Measurements from ENCODE around the gene AOX1. TPM values are rescaled to one million over a fixed set of nuclear protein-coding genes. Genes with fewer than 3 reads are reported as not detected.

Gene AOX1
- total and polyA plus RNA-seq, 8 donors = 6.4 to 303 (median 10.6) TPM

DNA sequence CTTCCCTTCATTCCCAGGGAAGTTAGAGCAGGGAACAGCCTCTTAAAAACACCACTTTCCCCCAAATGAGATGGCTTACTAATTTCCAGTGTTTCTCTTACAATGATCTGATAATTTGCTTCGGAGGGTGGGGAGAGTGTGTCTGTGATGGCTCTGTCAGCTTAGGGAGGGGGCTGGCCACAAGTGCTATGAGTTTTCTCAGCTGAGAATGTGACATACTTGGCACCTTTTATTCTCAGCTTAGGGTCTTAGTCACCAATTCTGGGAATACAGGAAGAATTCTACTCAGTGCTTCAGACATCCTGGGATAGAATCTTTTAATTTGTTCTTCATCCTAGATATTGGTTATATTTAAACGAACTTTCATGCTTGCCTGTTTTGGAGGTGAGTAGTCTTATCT is 64.4 kb downstream of the AOX1 start:
- WGBS, 5 donors = 72 to 84% (median 79%) methylated on average over 2 of the region's 2 CpGs
- peaks cover 0 to 5% (median 0%) of the 10 kb centered on the region in 4 donors for H3K4me1 ChIP-seq
- no peak overlapping the region for H3K27ac ChIP-seq
- peaks cover 0 to 28% (median 3%) of the 10 kb centered on the region in 4 donors for H3K36me3 ChIP-seq
- no peaks in the 10 kb centered on the region for H3K9me3 ChIP-seq
- intact Hi-C loops (cut with DNase I; ENCODE audit: low total_unique reads) = no loop called here
- no peaks in the 10 kb centered on the region for H3K27me3 ChIP-seq
- DNase-seq = no peak
- H3K4me3 ChIP-seq = no peak overlapping the region
- no peak for TF ChIP-seq POLR2A (IDR thresholded peaks at IDR 0.05)
- no peak for TF ChIP-seq POLR2AphosphoS5 (IDR thresholded peaks at IDR 0.05)
- TF ChIP-seq, protein P1, sequence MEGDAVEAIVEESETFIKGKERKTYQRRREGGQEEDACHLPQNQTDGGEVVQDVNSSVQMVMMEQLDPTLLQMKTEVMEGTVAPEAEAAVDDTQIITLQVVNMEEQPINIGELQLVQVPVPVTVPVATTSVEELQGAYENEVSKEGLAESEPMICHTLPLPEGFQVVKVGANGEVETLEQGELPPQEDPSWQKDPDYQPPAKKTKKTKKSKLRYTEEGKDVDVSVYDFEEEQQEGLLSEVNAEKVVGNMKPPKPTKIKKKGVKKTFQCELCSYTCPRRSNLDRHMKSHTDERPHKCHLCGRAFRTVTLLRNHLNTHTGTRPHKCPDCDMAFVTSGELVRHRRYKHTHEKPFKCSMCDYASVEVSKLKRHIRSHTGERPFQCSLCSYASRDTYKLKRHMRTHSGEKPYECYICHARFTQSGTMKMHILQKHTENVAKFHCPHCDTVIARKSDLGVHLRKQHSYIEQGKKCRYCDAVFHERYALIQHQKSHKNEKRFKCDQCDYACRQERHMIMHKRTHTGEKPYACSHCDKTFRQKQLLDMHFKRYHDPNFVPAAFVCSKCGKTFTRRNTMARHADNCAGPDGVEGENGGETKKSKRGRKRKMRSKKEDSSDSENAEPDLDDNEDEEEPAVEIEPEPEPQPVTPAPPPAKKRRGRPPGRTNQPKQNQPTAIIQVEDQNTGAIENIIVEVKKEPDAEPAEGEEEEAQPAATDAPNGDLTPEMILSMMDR (IDR thresholded peaks at IDR 0.05) = no peak
- no peak for TF ChIP-seq EP300 (IDR thresholded peaks at IDR 0.05)

DNA sequence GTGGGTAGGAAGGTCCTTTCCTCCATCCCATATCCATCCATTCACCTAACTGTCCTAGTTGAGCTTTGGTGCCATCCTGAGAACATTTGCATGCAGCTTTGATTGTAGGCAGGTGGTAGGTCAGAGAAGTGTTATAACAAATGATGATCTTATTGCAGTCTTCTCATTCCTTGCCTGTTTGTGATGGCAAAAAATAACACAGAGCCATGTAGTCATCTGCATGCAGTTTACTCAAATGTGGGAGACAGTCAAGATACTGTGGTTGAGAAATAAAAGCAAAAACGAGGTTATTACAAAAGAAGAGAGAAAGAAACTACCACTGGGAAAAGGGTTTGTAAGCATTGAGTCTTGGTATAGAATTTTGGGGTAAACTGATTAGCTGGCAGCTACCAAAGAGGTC is 66.3 kb downstream of the AOX1 start:
- no peak for DNase-seq
- Histone ChIP-seq H3K4me3 (no peak overlapping the region), H3K27ac (no peak overlapping the region), H3K4me1 (peaks cover 0 to 5% (median 0%) of the 10 kb centered on the region in 4 donors), H3K9me3 (no peaks in the 10 kb centered on the region), H3K27me3 (no peaks in the 10 kb centered on the region), H3K36me3 (peaks cover 0 to 28% (median 3%) of the 10 kb centered on the region in 4 donors)
- TF ChIP-seq POLR2AphosphoS5 (IDR thresholded peaks at IDR 0.05) = no peak
- no peak for TF ChIP-seq EP300 (IDR thresholded peaks at IDR 0.05)
- TF ChIP-seq, protein P1 (IDR thresholded peaks at IDR 0.05) = no peak
- no peak for TF ChIP-seq POLR2A (IDR thresholded peaks at IDR 0.05)
- intact Hi-C loops (cut with DNase I; ENCODE audit: low total_unique reads) = no loop called here
- WGBS, 5 donors = 34 to 85% (median 68%) methylated on average over 1 of the region's 1 CpG

DNA sequence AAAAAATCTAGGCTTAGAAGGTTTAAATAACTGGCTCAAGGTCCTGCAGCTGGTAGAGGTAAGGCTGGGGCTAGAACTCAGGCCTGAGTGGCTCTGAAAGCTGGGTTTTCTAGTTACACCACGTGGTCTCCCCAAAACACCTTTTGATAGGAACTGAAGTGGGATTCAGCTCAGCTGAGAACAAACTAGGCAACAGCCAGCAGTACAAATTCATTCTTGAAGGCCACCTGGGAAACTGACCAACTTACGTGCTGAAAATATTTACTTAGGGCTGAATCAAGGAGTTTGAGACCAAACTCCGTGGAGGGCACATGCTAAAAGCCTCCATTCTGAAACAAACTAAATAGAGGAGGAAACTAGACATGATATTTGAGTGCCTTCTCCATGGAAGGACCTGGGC is 67.2 kb downstream of the AOX1 start:
- H3K9me3 ChIP-seq = no peaks in the 10 kb centered on the region
- intact Hi-C loops (cut with DNase I; ENCODE audit: low total_unique reads) = no loop called here
- no peak for DNase-seq
- H3K4me3 ChIP-seq = no peak overlapping the region
- 41 to 64% (median 52%) methylated on average over 3 of the region's 3 CpGs for WGBS, 5 donors
- no peak for TF ChIP-seq POLR2AphosphoS5 (IDR thresholded peaks at IDR 0.05)
- TF ChIP-seq, protein P1 (IDR thresholded peaks at IDR 0.05) = no peak
- no peak for TF ChIP-seq POLR2A (IDR thresholded peaks at IDR 0.05)
- TF ChIP-seq EP300 (IDR thresholded peaks at IDR 0.05) = no peak
- H3K36me3 ChIP-seq = peaks cover 0 to 28% (median 3%) of the 10 kb centered on the region in 4 donors
- no peak overlapping the region for H3K27ac ChIP-seq
- peaks cover 0 to 5% (median 1%) of the 10 kb centered on the region in 4 donors for H3K4me1 ChIP-seq
- H3K27me3 ChIP-seq = no peaks in the 10 kb centered on the region

DNA sequence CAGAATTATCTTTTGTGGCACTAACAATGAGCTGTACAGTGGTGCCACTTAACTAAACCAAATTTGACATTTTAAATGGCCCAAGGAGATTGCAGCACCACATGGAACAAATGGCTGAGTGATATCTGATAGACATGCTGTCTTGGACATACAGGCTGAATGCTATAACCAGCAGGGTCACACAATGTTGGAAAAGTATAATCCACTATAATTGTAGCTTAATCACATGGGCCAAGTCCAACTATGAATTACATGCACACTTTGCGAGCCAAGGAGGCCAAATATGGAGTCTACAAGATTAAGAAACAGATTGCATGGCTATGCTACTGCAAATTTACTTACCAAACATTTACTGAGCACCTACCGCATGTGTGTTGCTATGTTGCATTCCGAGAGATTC is 69.0 kb downstream of the AOX1 start:
- peaks cover 0 to 4% (median 0%) of the 10 kb centered on the region in 3 donors for H3K27me3 ChIP-seq
- H3K4me3 ChIP-seq = no peak overlapping the region
- TF ChIP-seq, protein P1 (IDR thresholded peaks at IDR 0.05) = no peak
- TF ChIP-seq EP300 (IDR thresholded peaks at IDR 0.05) (no peak), POLR2AphosphoS5 (IDR thresholded peaks at IDR 0.05) (no peak), POLR2A (IDR thresholded peaks at IDR 0.05) (no peak)
- peaks cover 0 to 20% (median 3%) of the 10 kb centered on the region in 4 donors for H3K36me3 ChIP-seq
- intact Hi-C loops (cut with DNase I; ENCODE audit: low total_unique reads) = no loop called here
- peaks cover 0 to 3% (median 0%) of the 10 kb centered on the region in 4 donors for H3K4me1 ChIP-seq
- no peak overlapping the region for H3K27ac ChIP-seq
- whole genome bisulfite sequencing, 5 donors = 29 to 70% (median 55%) methylated on average over 3 of the region's 3 CpGs
- no peak for DNase-seq
- H3K9me3 ChIP-seq = no peaks in the 10 kb centered on the region
